Tibial nerve (tissue), 4 donors: ENCODE data around the gene EMC1. TPM values are rescaled to one million over a fixed set of nuclear protein-coding genes. Genes with fewer than 3 reads are reported as not detected.
"Not testable (repeated sequence)": the region's sequence is repeated elsewhere in the genome, so short reads cannot be mapped to it uniquely, and the experiment has no call there.

Experiments
- DNase-seq, 2 donors: peaks; one replicate each; pipeline ENCODE4 v3.0.0-alpha.2; 2019; ENCODE audit warnings: low spot score in 2 of 2
- H3K27ac ChIP-seq, 4 donors: fragments of 200-600 bp; sonication (generic) in 3 of 4; one replicate each; pipeline ENCODE4 v1.5.1; 2017 to 2019; ENCODE audit warnings: mild to moderate bottlenecking in 1 of 4
- H3K27me3 ChIP-seq, 2 donors: fragments of 200-600 bp; sonication (generic) in 1 of 2; one replicate each; pipeline versions ENCODE4 v1.5.1 to v1.6.0; 2017 to 2019
- H3K36me3 ChIP-seq, 3 donors: fragments of 200-600 bp; sonication (generic); one replicate each; pipeline ENCODE4 v1.5.1; 2018 to 2019
- H3K4me1 ChIP-seq, 4 donors: fragments of 200-600 bp; sonication (generic) in 3 of 4; one replicate each; pipeline ENCODE4 v1.5.1; 2017 to 2019
- H3K4me3 ChIP-seq, 4 donors: fragments of 200-600 bp; sonication (generic) in 3 of 4; one replicate each; pipeline ENCODE4 v1.5.1; 2017 to 2019; ENCODE audit warnings: mild to moderate bottlenecking in 1 of 4, moderate library complexity in 1 of 4
- H3K9me3 ChIP-seq, 4 donors: fragments of 200-600 bp; sonication (generic) in 3 of 4; one replicate each; pipeline ENCODE4 v1.5.1; 2017 to 2019
- EP300 ChIP-seq, 2 donors: sonication (generic); formaldehyde crosslinking; IDR thresholded peaks; one replicate each; pipeline ENCODE4 v1.6.1; 2017; ENCODE audit warnings: antibody characterized with exemption in 2 of 2, mild to moderate bottlenecking in 1 of 2
- POLR2A ChIP-seq, 2 donors: fragments of 450-650 bp; IDR thresholded peaks; one replicate each; pipeline ENCODE4 v1.6.1; 2017; ENCODE audit warnings: antibody characterized with exemption in 2 of 2, mild to moderate bottlenecking in 2 of 2, moderate library complexity in 2 of 2
- WGBS, 2 donors: methylation state at CpG; one replicate each; pipeline ENCODE4 v1.1.5; 2018; 5-methylcytosine and 5-hydroxymethylcytosine counted together
- total RNA-seq, 4 donors: library from RNA; depleted of rRNA; stranded (reverse); fragments of >200 nt; gene quantifications; one replicate each; pipeline ENCODE4 v1.1.0, GENCODE V29; 2016
- TF ChIP-seq, protein P1 (sequence below), 5 experiments: fragments of 200-600 bp in 3 of 5; fragments of 450-650 bp in 2 of 5; sonication (generic) in 3 of 5; IDR thresholded peaks; one replicate each; pipeline ENCODE4 v1.5.1; 2016 to 2019; ENCODE audit warnings: antibody characterized with exemption in 5 of 5, mild to moderate bottlenecking in 3 of 5, moderate library complexity in 2 of 5

EMC1 gene
- total RNA-seq, 4 donors from 2014 or later = 25.6 to 46.8 (median 39.1) TPM

DNA sequence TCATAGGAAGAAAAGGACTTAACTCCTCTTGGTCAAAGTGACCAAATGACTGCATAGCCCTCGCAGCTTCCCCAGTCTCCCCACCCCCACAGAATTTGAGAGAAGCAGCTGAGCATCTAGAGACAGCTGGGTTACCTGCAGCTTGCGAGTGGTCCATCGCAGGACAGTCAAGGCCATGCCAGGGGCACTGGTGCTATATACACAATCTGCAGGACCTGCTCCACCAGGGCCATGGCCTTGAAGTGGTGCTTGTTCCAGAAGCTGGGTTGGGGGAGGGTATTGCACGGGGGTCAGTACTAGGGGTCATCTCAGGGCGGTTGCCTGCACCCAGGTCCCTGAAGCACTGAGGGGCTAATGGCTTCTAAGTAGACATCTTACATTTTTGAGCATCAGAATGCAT lies 10.7 kb upstream of the EMC1 start:
- no peaks in the 10 kb centered on the region for H3K4me1 ChIP-seq
- no peaks in the 10 kb centered on the region for H3K9me3 ChIP-seq
- WGBS, 2 donors = 66 to 76% methylated on average over 5 of the region's 5 CpGs
- TF ChIP-seq EP300 (IDR thresholded peaks at IDR 0.05) = no peak
- H3K4me3 ChIP-seq = no peak overlapping the region
- no peaks in the 10 kb centered on the region for H3K27me3 ChIP-seq
- no peak for DNase-seq
- H3K36me3 ChIP-seq = peaks cover 4 to 52% (median 7%) of the 10 kb centered on the region in 3 donors
- H3K27ac ChIP-seq = no peak overlapping the region

DNA sequence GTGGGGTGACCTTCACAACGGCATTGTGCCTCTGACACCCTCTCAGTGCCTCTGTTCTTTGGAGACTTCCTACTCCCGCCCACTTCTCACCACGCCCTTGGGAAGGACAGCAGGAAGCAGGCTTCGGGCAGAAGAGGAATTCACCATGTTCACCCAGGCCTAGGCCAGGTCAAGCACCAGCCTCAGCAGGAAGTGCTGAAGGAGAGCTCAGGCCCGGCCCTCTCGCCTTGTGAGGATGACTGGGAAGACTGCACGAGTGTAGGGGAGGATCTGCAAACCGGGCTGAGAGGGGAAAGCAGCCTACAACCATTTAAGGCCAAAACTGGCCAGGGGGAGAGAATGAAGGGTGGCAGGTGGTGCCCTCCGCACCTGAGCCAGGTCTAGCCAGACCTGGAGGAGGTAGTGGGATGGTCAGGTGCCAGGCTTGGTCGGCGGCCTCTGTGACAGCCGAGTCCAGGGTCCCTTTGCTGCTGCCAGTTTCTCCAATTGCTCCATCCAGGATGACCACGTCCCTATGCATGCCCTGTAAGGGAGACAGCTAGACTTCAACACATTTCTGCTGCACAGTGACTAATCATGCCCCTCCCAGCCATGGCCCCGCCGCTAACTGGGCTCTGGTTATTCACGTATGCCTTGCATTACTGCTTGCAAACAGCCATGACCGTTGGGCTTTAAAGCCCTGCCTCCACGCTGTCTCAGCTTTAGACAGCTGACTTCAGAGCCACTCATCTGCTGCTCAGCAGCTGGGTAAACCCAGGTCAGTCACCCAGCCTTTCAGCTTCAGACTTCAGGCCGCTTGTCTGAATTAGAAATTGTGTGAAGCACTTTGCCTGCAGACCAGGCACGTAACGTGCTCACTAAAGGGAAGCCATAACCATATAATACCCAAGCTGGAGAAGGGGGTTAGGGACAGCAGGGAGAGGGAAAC lies 9.2 kb upstream of the EMC1 start:
- TF ChIP-seq, protein P1, sequence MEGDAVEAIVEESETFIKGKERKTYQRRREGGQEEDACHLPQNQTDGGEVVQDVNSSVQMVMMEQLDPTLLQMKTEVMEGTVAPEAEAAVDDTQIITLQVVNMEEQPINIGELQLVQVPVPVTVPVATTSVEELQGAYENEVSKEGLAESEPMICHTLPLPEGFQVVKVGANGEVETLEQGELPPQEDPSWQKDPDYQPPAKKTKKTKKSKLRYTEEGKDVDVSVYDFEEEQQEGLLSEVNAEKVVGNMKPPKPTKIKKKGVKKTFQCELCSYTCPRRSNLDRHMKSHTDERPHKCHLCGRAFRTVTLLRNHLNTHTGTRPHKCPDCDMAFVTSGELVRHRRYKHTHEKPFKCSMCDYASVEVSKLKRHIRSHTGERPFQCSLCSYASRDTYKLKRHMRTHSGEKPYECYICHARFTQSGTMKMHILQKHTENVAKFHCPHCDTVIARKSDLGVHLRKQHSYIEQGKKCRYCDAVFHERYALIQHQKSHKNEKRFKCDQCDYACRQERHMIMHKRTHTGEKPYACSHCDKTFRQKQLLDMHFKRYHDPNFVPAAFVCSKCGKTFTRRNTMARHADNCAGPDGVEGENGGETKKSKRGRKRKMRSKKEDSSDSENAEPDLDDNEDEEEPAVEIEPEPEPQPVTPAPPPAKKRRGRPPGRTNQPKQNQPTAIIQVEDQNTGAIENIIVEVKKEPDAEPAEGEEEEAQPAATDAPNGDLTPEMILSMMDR (IDR thresholded peaks at IDR 0.05) = no peak
- TF ChIP-seq POLR2A (IDR thresholded peaks at IDR 0.05) = no peak
- no peak for TF ChIP-seq EP300 (IDR thresholded peaks at IDR 0.05)
- 66 to 69% methylated on average over 21 of the region's 21 CpGs for WGBS, 2 donors
- no peaks in the 10 kb centered on the region for H3K4me1 ChIP-seq
- no peak for DNase-seq
- peaks cover 4 to 58% (median 7%) of the 10 kb centered on the region in 3 donors for H3K36me3 ChIP-seq
- H3K4me3 ChIP-seq = no peak overlapping the region
- no peaks in the 10 kb centered on the region for H3K27me3 ChIP-seq
- no peak overlapping the region for H3K27ac ChIP-seq
- no peaks in the 10 kb centered on the region for H3K9me3 ChIP-seq

DNA sequence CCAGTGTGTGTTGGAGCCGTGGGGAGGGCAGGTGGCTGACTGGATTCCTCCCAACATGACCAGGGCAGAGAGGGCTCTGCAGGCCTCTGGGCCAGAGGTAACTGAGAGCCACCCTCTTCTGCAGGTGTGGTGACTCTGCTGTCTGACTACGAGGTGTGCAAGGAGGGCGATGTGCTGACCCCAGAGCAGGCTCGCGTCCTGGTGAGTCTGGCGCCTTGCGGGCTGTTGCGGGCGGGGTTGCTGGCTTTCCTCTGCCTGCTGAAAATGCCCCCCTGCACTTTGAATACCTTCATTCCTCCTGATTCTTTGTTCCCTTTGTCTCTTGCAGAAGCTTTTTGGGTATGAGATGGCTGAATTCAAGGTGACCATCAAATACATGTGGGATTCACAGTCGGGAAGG lies 7.0 kb upstream of the EMC1 start:
- Histone ChIP-seq H3K27ac (no peak overlapping the region), H3K4me1 (peaks cover 0 to 14% (median 4%) of the 10 kb centered on the region in 4 donors), H3K4me3 (no peak overlapping the region), H3K27me3 (no peaks in the 10 kb centered on the region), H3K36me3 (peaks cover 4 to 65% (median 7%) of the 10 kb centered on the region in 3 donors), H3K9me3 (no peaks in the 10 kb centered on the region)
- no peak for DNase-seq
- WGBS, 2 donors = 88 to 95% methylated on average over 10 of the region's 10 CpGs
- TF ChIP-seq, protein P1 (IDR thresholded peaks at IDR 0.05) = no peak
- TF ChIP-seq POLR2A (IDR thresholded peaks at IDR 0.05) = no peak
- no peak for TF ChIP-seq EP300 (IDR thresholded peaks at IDR 0.05)

DNA sequence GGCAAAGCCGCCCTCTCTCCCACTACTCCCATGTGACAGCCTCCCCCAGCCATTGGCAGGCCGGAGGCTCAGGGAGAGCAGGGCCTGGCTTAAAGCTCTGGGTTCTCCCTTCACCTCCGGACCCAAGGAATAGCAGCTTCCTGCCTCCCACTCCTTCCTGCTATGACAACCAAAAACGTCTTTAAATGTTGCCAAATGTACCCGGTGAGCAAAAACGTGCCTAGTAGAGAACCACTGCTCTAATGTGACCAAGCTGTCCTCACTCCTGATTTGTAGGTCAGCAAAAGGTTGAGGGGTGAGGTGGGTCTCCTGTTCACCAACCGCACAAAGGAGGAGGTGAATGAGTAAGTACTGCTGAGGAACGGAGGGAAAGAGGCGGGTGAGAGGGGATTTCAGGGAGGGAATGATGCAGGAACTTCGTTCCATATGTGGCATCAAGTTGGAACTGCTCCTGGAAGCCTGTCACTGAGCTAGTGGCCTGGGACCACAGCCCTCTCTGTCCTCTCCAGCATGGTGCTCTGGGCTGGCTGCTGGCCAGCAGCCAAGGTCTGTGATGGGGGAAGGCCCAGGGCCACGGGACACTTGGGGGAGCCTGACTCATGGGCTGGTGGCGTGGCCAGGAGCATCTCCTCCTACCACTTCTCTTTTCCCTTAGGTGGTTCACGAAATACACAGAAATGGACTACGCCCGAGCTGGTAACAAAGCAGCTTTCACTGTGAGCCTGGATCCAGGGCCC lies 6.0 kb upstream of the EMC1 start:
- Histone ChIP-seq H3K4me3 (no peak overlapping the region), H3K9me3 (no peaks in the 10 kb centered on the region), H3K4me1 (peaks cover 0 to 24% (median 13%) of the 10 kb centered on the region in 4 donors), H3K36me3 (peaks cover 4 to 65% (median 7%) of the 10 kb centered on the region in 3 donors), H3K27me3 (no peaks in the 10 kb centered on the region), H3K27ac (no peak overlapping the region)
- WGBS, 2 donors = 55 to 72% methylated on average over 15 of the region's 15 CpGs
- TF ChIP-seq EP300 (IDR thresholded peaks at IDR 0.05) (no peak), POLR2A (IDR thresholded peaks at IDR 0.05) (no peak)
- TF ChIP-seq, protein P1 (IDR thresholded peaks at IDR 0.05) = no peak
- no peak for DNase-seq

DNA sequence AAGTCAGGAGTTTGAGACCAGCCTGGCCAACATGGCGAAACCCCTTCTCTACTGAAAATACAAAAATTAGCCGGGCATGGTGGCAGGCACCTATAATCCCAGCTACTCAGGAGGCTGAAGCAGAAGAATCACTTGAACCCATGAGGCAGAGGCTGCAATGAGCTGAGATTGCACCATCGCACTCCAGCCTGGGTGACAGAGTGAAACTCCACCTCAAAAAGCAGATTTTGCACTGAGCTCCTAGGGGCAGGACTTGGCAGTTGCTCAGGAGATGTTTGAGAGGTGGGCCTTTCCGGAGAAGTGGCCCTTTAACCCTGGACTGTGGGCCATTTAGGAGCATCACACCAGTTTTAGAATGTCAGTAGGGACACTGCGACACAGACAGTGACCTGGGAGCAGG lies 5.0 kb upstream of the EMC1 start:
- Histone ChIP-seq H3K4me1 (peaks cover 0 to 27% (median 15%) of the 10 kb centered on the region in 4 donors), H3K36me3 (peaks cover 4 to 65% (median 7%) of the 10 kb centered on the region in 3 donors)
- not testable (repeated sequence) for H3K9me3 ChIP-seq, DNase-seq, H3K27ac ChIP-seq, H3K4me3 ChIP-seq, H3K27me3 ChIP-seq
- WGBS, 2 donors = 82 to 86% methylated on average over 5 of the region's 5 CpGs

DNA sequence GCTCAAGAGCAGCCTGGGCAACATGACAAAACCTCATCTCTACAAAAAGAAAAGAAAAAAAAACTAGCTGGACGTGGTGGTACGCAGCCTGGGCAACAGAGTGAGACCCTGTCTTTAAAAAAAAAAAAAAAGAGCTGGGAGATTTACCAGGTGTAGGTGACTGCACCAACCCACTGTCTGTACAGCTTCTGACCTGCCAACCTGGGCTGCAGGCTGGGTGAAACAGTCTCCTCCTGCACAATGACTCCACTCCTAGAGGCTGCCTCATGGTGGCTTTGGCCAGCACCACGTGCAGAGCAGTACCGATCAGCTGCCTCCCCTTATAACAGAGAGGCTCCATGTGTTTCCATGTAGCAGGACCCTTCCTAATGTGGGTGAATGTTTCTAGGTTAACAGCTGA lies 4.0 kb upstream of the EMC1 start:
- TF ChIP-seq EP300 (IDR thresholded peaks at IDR 0.05) = no peak
- Histone ChIP-seq H3K27me3 (no peaks in the 10 kb centered on the region), H3K36me3 (peaks cover 4 to 55% (median 4%) of the 10 kb centered on the region in 3 donors), H3K4me1 (peaks cover 4 to 35% (median 23%) of the 10 kb centered on the region in 4 donors), H3K9me3 (no peaks in the 10 kb centered on the region), H3K4me3 (no peak overlapping the region), H3K27ac (no peak overlapping the region)
- DNase-seq = no peak
- 78 to 86% methylated on average over 4 of the region's 4 CpGs for WGBS, 2 donors
